NB4 (cell line): ENCODE results near the gene TEX9.

Source experiments
- CTCF ChIP-seq: IDR thresholded peaks from one replicate; pipeline ENCODE4 v1.5.1; 2012; ENCODE audit warnings: low read depth, low read length
- MYC ChIP-seq: IDR thresholded peaks from 2 replicates; pipeline ENCODE4 v1.6.1; 2011; ENCODE audit warnings: low read depth, low read length
- POLR2A ChIP-seq: IDR thresholded peaks from 2 replicates; pipeline ENCODE4 v1.6.1; 2011; ENCODE audit warnings: mild to moderate bottlenecking; ENCODE audit not compliant: insufficient read length; ENCODE audit errors: extremely low read depth

DNA sequence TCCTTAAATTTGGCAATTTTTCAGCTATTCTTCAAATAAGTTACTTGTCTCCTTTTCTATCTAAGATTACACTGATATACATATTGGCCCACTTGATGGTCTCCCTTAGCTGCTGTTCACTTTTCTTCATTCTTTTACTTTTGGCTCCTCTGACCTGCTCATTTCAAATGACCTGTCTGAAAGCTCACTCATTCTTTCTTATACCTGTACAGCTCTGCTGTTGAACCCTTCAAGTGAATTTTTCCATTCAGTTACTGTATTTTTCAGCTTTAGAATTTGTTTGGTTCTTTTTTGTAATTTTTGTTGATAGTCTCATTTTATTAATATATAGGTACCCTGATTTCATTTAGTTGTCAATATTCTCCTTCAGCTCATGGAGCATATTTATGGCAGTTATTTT is 60.0 kb downstream of the TEX9 start:
- TF ChIP-seq CTCF (no peak), POLR2A (no peak), MYC (no peak)
